NT2/D1 (cell line): ENCODE measurements around the gene ADORA2A.

Source experiments
- DNase-seq: peaks from one replicate; pipeline ENCODE4 v3.0.0-alpha.2; 2011; ENCODE audit warnings: low read depth, low spot score
- H3K27me3 ChIP-seq: 2 replicates; pipeline ENCODE4 v1.6.0; 2011; ENCODE audit warnings: mild to moderate bottlenecking; ENCODE audit not compliant: insufficient read length, insufficient read depth
- H3K36me3 ChIP-seq: 2 replicates; pipeline ENCODE4 v1.6.1; 2011; ENCODE audit warnings: mild to moderate bottlenecking, low read length, mixed read lengths; ENCODE audit not compliant: insufficient read depth, insufficient read length
- H3K4me1 ChIP-seq: 2 replicates; pipeline ENCODE4 v1.5.1; 2011; ENCODE audit not compliant: insufficient read depth, insufficient read length
- H3K4me3 ChIP-seq: 2 replicates; pipeline ENCODE4 v1.5.1; 2011; ENCODE audit warnings: low read depth; ENCODE audit not compliant: insufficient read length
- H3K9ac ChIP-seq: 2 replicates; pipeline ENCODE4 v1.6.0; 2011; ENCODE audit warnings: low read depth; ENCODE audit not compliant: insufficient read length
- H3K9me3 ChIP-seq: 2 replicates; pipeline ENCODE4 v1.5.1; 2011; ENCODE audit warnings: mild to moderate bottlenecking, low read length; ENCODE audit not compliant: insufficient read depth
- SUZ12 ChIP-seq: IDR thresholded peaks from 2 replicates; pipeline ENCODE4 v1.6.1; 2011; ENCODE audit not compliant: insufficient read length, insufficient read depth; ENCODE audit errors: extremely low read depth
- YY1 ChIP-seq: IDR thresholded peaks from 2 replicates; pipeline ENCODE4 v1.6.1; 2011; ENCODE audit not compliant: insufficient read length, insufficient read depth
- ZNF274 ChIP-seq: IDR thresholded peaks from 2 replicates; pipeline ENCODE4 v1.6.1; 2011; ENCODE audit warnings: mild to moderate bottlenecking, low read depth, low read length

The ADORA2A gene

DNA sequence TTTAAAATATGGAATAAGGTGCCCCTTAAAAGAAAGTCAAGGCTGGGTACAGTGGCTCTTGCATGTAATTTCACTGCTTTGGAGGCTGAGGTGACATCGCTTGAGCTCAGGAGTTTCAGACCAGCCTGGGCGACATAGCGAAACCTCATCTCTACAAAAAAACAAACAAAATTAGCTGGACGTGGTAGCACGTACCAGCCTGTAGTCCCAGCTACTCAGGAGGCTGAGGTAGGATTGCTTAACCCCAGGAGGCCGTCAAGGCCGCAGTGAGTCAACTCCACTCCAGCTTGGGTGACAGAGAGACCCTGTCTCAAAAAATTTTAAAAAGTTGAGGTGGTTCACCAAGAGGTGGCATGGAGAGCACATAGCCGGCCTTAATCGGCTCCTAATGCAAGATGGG, 17.7 kb upstream of the ADORA2A start:
- H3K27me3 ChIP-seq = no peaks in the 10 kb centered on the region
- H3K4me3 ChIP-seq = no peak overlapping the region
- no peak overlapping the region for H3K9ac ChIP-seq
- TF ChIP-seq ZNF274 (no peak), SUZ12 (no peak), YY1 (no peak)
- H3K36me3 ChIP-seq = peaks cover 63% of the 10 kb centered on the region
- DNase-seq = no peak
- peaks cover 9% of the 10 kb centered on the region for H3K4me1 ChIP-seq
- no peaks in the 10 kb centered on the region for H3K9me3 ChIP-seq

DNA sequence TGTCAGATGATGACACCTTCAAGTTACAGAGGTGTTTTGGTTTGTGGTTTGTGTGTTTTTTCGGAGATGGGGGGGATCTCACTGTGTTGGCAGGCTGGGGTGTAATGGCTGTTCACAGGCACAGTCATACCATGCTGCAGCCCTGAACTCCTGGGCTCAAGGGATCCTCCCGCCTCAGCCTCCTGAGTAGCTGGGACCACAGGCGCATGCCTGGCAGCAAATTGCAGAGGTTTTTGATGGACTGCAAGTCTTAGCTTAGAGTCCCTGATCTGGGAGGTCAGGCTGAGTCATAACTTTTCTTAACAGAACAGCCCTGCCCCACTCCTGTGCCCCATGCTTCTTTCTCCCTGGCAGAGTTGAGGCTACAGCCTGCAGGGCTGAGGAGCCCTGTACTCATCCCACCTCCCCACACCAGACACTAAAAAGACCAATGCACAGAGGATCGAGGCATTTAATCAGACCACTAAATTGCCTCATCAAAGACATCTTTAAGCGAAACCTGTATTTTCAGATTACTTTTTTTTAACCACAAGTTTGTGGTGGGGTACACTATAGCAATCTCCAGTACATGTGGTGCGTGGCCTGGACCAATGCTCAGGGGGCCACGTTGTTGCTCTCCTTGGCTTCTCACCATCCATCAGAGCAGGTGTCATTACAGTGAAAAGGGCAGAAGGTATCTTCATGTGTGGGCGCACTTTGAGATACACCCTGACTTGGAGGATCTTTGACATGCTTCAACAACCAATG, 17.1 kb upstream of the ADORA2A start:
- TF ChIP-seq YY1 (no peak), SUZ12 (no peak), ZNF274 (no peak)
- peaks cover 63% of the 10 kb centered on the region for H3K36me3 ChIP-seq
- no peak for DNase-seq
- no peak overlapping the region for H3K4me3 ChIP-seq
- no peaks in the 10 kb centered on the region for H3K27me3 ChIP-seq
- peaks cover 9% of the 10 kb centered on the region for H3K4me1 ChIP-seq
- H3K9ac ChIP-seq = no peak overlapping the region
- H3K9me3 ChIP-seq = no peaks in the 10 kb centered on the region

DNA sequence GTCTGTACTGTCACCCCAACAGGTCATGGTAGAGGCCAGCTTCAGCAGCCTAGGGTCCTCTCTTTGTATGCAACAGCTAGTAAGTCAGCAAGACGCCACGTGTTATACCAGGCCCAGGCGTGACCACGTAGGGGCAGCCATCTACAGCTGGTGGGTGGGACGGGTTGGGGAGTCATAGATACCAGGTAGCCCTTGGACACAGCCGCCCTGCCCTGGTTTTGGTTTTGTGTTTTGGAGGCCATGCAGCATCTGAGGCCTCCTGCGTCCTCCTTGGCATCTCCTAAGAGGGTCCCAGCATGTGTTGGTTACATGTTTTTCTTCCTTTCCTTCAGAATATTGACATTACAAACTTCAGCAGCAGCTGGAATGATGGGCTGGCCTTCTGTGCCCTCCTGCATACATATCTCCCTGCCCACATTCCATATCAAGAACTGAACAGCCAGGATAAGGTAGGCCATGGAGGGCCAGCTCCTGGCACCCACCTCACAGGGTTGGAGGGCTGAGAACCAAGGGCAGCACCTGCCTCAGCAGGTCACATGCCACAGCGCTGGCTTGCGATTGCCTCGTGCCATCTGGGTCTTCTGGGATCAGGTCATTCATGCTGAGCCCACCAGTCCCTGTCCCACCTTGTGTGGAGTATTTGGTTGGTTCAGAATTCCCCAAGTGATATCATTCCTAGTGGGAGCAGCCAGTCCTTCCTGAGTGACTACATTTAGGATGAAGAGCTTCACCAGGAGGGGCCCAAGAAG, 16.0 kb upstream of the ADORA2A start:
- no peaks in the 10 kb centered on the region for H3K9me3 ChIP-seq
- peaks cover 6% of the 10 kb centered on the region for H3K4me1 ChIP-seq
- no peak overlapping the region for H3K4me3 ChIP-seq
- no peaks in the 10 kb centered on the region for H3K27me3 ChIP-seq
- no peak for DNase-seq
- peaks cover 66% of the 10 kb centered on the region for H3K36me3 ChIP-seq
- TF ChIP-seq SUZ12 (no peak), ZNF274 (no peak), YY1 (no peak)
- no peak overlapping the region for H3K9ac ChIP-seq

DNA sequence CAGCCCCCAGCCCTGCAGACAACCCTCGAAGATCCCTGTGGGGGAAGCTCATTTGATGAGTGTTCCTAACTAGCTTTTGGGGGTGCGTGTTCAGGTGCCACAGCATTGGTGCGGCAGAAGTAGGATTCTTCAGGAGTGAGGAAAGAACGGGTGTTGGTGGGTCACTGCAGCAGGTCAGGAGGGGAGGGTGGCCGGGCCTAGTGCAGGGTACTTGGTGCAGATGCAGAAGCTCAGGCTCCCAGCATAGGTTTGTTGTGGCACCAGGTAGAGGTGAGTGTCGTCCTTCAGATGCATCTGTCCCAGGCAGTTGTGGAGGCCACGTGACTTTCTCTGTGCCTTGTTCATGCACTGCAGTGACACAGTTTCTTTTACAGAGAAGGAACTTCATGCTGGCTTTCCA, 15.1 kb upstream of the ADORA2A start:
- Histone ChIP-seq H3K4me1 (peaks cover 4% of the 10 kb centered on the region), H3K36me3 (peaks cover 68% of the 10 kb centered on the region), H3K9ac (no peak overlapping the region)

DNA sequence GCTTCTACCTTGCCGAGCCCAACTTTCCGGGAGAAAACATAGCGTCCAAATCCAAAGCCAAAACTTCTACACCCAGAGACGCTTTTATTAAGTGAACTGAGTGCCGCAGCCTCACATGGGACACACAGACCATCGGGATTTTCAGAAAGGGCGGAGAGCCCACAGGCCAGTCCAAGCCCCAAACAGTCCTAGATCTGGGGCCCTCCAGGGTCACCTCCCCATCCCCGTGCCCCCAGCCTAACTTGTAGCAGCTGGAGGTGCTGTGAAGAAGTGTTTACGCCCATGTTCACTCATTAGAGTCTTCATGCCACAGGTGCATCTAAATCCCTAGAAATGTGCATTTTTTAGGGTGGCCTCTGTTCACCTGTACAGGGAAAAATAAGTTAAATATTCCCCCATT, 14.1 kb upstream of the ADORA2A start:
- no peak overlapping the region for H3K9ac ChIP-seq
- no peaks in the 10 kb centered on the region for H3K9me3 ChIP-seq
- TF ChIP-seq ZNF274 (no peak), SUZ12 (no peak), YY1 (no peak)
- DNase-seq = no peak
- no peak overlapping the region for H3K4me3 ChIP-seq
- no peaks in the 10 kb centered on the region for H3K27me3 ChIP-seq
- H3K4me1 ChIP-seq = peaks cover 4% of the 10 kb centered on the region
- peaks cover 66% of the 10 kb centered on the region for H3K36me3 ChIP-seq

More for the DNA sequence above, 15.1 kb upstream of the ADORA2A start:
- Histone ChIP-seq H3K4me3 (no peak overlapping the region), H3K27me3 (no peaks in the 10 kb centered on the region), H3K9me3 (no peaks in the 10 kb centered on the region)
- DNase-seq = no peak
- no peak for TF ChIP-seq SUZ12
- TF ChIP-seq YY1 = no peak
- no peak for TF ChIP-seq ZNF274

DNA sequence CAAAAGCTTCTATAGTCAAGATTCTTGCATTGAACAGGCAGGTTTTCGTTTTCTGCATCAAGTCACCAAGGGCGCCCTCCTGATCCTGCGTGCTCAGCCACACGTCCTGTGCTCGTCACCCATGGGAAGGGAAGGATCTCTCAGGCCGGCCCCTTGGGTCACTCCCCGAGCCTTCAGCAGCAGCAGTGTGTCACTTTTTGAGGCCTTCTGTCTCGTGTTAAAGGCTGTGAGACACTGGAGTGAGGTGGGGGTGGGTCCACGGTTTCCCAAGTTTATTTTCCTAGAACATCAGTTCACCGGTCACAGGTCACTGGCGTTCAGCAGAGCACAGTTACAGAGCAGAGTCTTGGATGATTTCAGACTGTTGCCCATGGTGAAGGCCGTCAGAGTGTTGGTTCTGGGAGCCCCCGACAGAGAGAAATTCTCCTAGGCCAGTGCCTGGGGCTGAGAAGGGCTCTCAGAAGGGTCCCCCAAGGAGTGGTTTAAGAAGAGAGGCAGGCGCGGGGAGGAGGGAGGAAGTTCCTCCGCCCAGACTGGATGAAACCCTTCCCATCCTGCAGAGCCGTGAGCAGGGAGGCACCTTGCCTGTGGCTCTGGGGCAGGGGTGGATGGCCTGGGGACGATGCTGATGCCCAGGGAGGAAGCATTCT, 13.5 kb upstream of the ADORA2A start:
- no peaks in the 10 kb centered on the region for H3K27me3 ChIP-seq
- H3K4me3 ChIP-seq = no peak overlapping the region
- peaks cover 61% of the 10 kb centered on the region for H3K36me3 ChIP-seq
- peaks cover 7% of the 10 kb centered on the region for H3K4me1 ChIP-seq
- no peaks in the 10 kb centered on the region for H3K9me3 ChIP-seq
- DNase-seq = no peak
- TF ChIP-seq YY1 (no peak), ZNF274 (no peak), SUZ12 (no peak)
- no peak overlapping the region for H3K9ac ChIP-seq

DNA sequence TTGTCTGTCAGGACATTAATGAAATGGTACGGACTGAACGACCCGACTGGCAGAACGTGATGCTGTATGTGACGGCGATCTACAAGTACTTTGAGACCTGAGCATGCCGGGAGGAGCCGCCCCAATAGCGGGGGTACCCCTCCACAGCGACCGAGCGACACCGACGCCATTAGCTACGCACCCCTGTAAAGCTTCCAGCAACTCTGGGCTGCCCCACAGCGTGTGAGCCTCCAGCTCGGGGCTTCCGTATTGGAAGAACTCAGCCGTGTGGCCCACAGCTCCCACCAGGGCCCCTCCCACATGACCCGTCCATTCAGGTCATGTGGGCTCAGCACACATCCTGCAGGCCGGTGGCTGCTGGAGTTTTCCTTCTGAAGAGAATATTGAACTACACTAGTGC, 12.9 kb upstream of the ADORA2A start:
- no peaks in the 10 kb centered on the region for H3K9me3 ChIP-seq
- H3K4me1 ChIP-seq = peaks cover 13% of the 10 kb centered on the region
- H3K4me3 ChIP-seq = no peak overlapping the region
- no peak overlapping the region for H3K9ac ChIP-seq
- no peak for DNase-seq
- peaks cover 61% of the 10 kb centered on the region for H3K36me3 ChIP-seq
- TF ChIP-seq YY1 (no peak), ZNF274 (no peak)
- H3K27me3 ChIP-seq = no peaks in the 10 kb centered on the region
